Measurements from ENCODE around the gene MS4A4E.

The MS4A4E gene

GRCh38 chr11:60221692-60222091, 21.2 kb downstream of the MS4A4E start:
- TF ChIP-seq REST (IDR thresholded peaks at IDR 0.05; ENCODE audit: insufficient read depth in 1 of 2, low read depth in 2 of 2, low read length in 2 of 2) (no peak), TAF1 (IDR thresholded peaks at IDR 0.05; ENCODE audit: borderline replicate concordance, insufficient read depth, low read length) (no peak), POLR2AphosphoS5 (IDR thresholded peaks at IDR 0.05; ENCODE audit: low read depth, low read length) (no peak), SIN3A (IDR thresholded peaks at IDR 0.05; ENCODE audit: borderline replicate concordance, insufficient read depth, low read length) (no peak), FOXP2 (optimal IDR thresholded peaks at IDR 0.05; ENCODE audit: borderline replicate concordance, extremely low read depth, extremely low read length, insufficient read depth) (no peak)

- TF ChIP-seq FOXP2 (optimal IDR thresholded peaks at IDR 0.05; ENCODE audit: borderline replicate concordance, extremely low read depth, extremely low read length, insufficient read depth) (no peak), TAF1 (IDR thresholded peaks at IDR 0.05; ENCODE audit: borderline replicate concordance, insufficient read depth, low read length) (no peak), REST (IDR thresholded peaks at IDR 0.05; ENCODE audit: insufficient read depth in 1 of 2, low read depth in 2 of 2, low read length in 2 of 2) (no peak), SIN3A (IDR thresholded peaks at IDR 0.05; ENCODE audit: borderline replicate concordance, insufficient read depth, low read length) (no peak), POLR2AphosphoS5 (IDR thresholded peaks at IDR 0.05; ENCODE audit: low read depth, low read length) (no peak)
Measured at GRCh38 chr11:60221181-60221580, 21.8 kb downstream of the MS4A4E start.

DNA sequence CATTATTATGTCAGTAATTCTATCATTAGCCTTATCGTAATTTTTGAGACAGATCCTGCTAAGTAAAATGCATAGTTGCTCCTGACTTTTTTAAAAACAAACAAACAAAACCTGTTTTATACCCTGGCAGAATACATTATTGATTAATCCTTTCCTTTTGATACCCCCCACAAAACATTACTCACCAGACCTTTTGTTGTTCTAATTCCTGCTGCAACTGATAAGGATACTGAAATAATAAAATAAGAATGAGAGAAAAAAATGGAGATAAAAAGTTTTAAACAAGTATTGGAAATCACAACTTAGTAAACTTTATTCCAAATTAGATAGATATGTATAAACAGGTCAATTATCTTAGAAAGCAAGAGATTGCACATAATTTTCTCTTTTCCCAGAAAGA, 28.6 kb downstream of the MS4A4E start:
- no peak for TF ChIP-seq FOXP2 (optimal IDR thresholded peaks at IDR 0.05; ENCODE audit: borderline replicate concordance, extremely low read depth, extremely low read length, insufficient read depth)
- TF ChIP-seq REST (IDR thresholded peaks at IDR 0.05; ENCODE audit: insufficient read depth in 1 of 2, low read depth in 2 of 2, low read length in 2 of 2), result no peak

- TF ChIP-seq POLR2AphosphoS5 (IDR thresholded peaks at IDR 0.05; ENCODE audit: low read depth, low read length), result no peak
Measured at GRCh38 chr11:60211206-60211605, 31.7 kb downstream of the MS4A4E start.

DNA sequence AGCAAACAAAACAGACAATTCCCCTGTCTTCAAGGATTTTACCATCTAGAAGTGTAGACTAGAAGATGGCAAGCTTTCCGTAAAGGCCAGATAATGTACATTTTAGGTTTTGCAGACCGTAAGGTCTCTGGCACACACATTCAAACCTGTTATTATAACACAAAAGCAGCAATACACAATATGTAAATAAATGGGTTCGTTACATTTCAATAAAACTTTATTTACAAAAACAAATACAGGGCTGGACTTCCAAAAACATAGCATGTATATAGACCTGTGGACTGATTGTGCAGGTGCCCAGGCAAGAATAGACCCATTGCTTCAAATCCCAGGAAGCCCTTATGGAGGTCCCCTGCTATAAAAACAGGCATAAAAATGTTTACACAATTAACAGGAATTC, 33.0 kb downstream of the MS4A4E start:
- no peak for TF ChIP-seq POLR2AphosphoS5 (IDR thresholded peaks at IDR 0.05; ENCODE audit: low read depth, low read length)
- no peak for TF ChIP-seq FOXP2 (optimal IDR thresholded peaks at IDR 0.05; ENCODE audit: borderline replicate concordance, extremely low read depth, extremely low read length, insufficient read depth)
- no peak for TF ChIP-seq REST (IDR thresholded peaks at IDR 0.05; ENCODE audit: insufficient read depth in 1 of 2, low read depth in 2 of 2, low read length in 2 of 2)
- TF ChIP-seq TAF1 (IDR thresholded peaks at IDR 0.05; ENCODE audit: borderline replicate concordance, insufficient read depth, low read length), result no peak
- TF ChIP-seq SIN3A (IDR thresholded peaks at IDR 0.05; ENCODE audit: borderline replicate concordance, insufficient read depth, low read length), result no peak
